ENCODE results near the gene EFS. TPM values are rescaled to one million over a fixed set of nuclear protein-coding genes. Genes with fewer than 3 reads are reported as not detected.

Gene EFS
- polyA plus RNA-seq, 1 donor (not counting 4 experiments of a cell fraction or from before 2014, with no cell fraction given), result 1.4 TPM

- Histone ChIP-seq H4K20me1 (ENCODE audit: control insufficient read depth, extremely low read depth, insufficient read depth, low read length) (no peaks in the 10 kb centered on the region), H3K4me3 (ENCODE audit: control insufficient read depth in 2 of 3, extremely low read depth in 1 of 3, insufficient read depth in 2 of 3, low read depth in 1 of 3, low read length in 3 of 3) (no peak overlapping the region), H3K4me1 (ENCODE audit: control insufficient read depth, extremely low read depth, insufficient read depth, low read length) (no peaks in the 10 kb centered on the region), H3K9me1 (ENCODE audit: control insufficient read depth, extremely low read depth, insufficient read depth, low read length) (no peaks in the 10 kb centered on the region), H3K27ac (ENCODE audit: control insufficient read depth, insufficient read depth, low read length) (no peak overlapping the region), H3K27me3 (ENCODE audit: control insufficient read depth, extremely low read depth, insufficient read depth, low read length) (peaks cover 7% of the 10 kb centered on the region), H3K36me3 (ENCODE audit: control insufficient read depth in 2 of 2, extremely low read depth in 1 of 2, insufficient read depth in 2 of 2, low read length in 2 of 2) (no peaks in the 10 kb centered on the region), H2AFZ (ENCODE audit: control insufficient read depth, low read length) (no peak overlapping the region), H3K4me2 (ENCODE audit: control insufficient read depth, extremely low read depth, insufficient read depth, low read depth, low read length) (no peak overlapping the region), H3K9ac (ENCODE audit: control insufficient read depth, extremely low read depth, insufficient read depth, low read length) (no peak overlapping the region), H3K79me2 (ENCODE audit: control insufficient read depth, insufficient read depth, low read length) (no peaks in the 10 kb centered on the region), H3K9me3 (ENCODE audit: control insufficient read depth, low read depth, low read length) (no peaks in the 10 kb centered on the region)
- TF ChIP-seq, protein P1, sequence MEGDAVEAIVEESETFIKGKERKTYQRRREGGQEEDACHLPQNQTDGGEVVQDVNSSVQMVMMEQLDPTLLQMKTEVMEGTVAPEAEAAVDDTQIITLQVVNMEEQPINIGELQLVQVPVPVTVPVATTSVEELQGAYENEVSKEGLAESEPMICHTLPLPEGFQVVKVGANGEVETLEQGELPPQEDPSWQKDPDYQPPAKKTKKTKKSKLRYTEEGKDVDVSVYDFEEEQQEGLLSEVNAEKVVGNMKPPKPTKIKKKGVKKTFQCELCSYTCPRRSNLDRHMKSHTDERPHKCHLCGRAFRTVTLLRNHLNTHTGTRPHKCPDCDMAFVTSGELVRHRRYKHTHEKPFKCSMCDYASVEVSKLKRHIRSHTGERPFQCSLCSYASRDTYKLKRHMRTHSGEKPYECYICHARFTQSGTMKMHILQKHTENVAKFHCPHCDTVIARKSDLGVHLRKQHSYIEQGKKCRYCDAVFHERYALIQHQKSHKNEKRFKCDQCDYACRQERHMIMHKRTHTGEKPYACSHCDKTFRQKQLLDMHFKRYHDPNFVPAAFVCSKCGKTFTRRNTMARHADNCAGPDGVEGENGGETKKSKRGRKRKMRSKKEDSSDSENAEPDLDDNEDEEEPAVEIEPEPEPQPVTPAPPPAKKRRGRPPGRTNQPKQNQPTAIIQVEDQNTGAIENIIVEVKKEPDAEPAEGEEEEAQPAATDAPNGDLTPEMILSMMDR (optimal IDR thresholded peaks at IDR 0.05 in 1 of 3, IDR thresholded peaks at IDR 0.05 in 1 of 3, conservative IDR thresholded peaks at IDR 0.05 in 1 of 3; ENCODE audit: extremely low read depth in 1 of 3, insufficient read depth in 2 of 3, low read length in 3 of 3), result no peak
- no peak for TF ChIP-seq EZH2 (IDR thresholded peaks at IDR 0.05; ENCODE audit: low read length)
- FAIRE-seq (no peak), DNase-seq (ENCODE audit: low read depth, low spot score) (no peak)
- dilution Hi-C loops (cut with MboI; ENCODE audit: extremely low pct_ligation_motif_present, low sequenced_read_pairs), result no loop called here
Observed at GRCh38 chr14:23382731-23383440, 17.9 kb upstream of the EFS start.

DNA sequence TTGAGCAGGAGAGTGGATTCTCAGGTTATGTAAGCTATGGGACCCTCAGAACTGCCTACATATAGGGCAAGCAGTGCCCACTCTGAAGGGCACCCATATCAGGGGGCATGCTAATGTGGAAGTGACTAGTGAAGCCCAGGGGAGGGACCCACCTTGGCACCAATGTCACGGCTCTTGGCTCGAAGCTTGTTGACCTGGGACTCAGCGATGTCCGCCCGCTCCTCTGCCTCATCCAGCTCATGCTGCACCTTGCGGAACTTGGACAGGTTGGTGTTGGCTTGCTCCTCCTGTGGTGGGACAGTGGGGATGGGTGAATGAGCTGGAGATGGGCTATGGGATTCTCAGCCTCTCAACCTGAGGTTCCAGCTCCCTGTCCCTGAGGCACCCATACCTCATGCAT lies 17.3 kb upstream of the EFS start:
- TF ChIP-seq EZH2 (IDR thresholded peaks at IDR 0.05; ENCODE audit: low read length), result no peak
- TF ChIP-seq, protein P1 (optimal IDR thresholded peaks at IDR 0.05 in 1 of 3, IDR thresholded peaks at IDR 0.05 in 1 of 3, conservative IDR thresholded peaks at IDR 0.05 in 1 of 3; ENCODE audit: extremely low read depth in 1 of 3, insufficient read depth in 2 of 3, low read length in 3 of 3), result no peak
- H3K27me3 ChIP-seq (ENCODE audit: control insufficient read depth, extremely low read depth, insufficient read depth, low read length), result peaks cover 7% of the 10 kb centered on the region
- H3K79me2 ChIP-seq (ENCODE audit: control insufficient read depth, insufficient read depth, low read length), result no peaks in the 10 kb centered on the region
- no peak overlapping the region for H3K27ac ChIP-seq (ENCODE audit: control insufficient read depth, insufficient read depth, low read length)
- no peak for DNase-seq (ENCODE audit: low read depth, low spot score)
- H3K9me1 ChIP-seq (ENCODE audit: control insufficient read depth, extremely low read depth, insufficient read depth, low read length), result no peaks in the 10 kb centered on the region
- FAIRE-seq, result no peak
- H3K36me3 ChIP-seq (ENCODE audit: control insufficient read depth in 2 of 2, extremely low read depth in 1 of 2, insufficient read depth in 2 of 2, low read length in 2 of 2), result no peaks in the 10 kb centered on the region
- H2AFZ ChIP-seq (ENCODE audit: control insufficient read depth, low read length), result no peak overlapping the region
- dilution Hi-C loops (cut with MboI; ENCODE audit: extremely low pct_ligation_motif_present, low sequenced_read_pairs), result no loop called here
- H3K9ac ChIP-seq (ENCODE audit: control insufficient read depth, extremely low read depth, insufficient read depth, low read length), result no peak overlapping the region
- H3K4me1 ChIP-seq (ENCODE audit: control insufficient read depth, extremely low read depth, insufficient read depth, low read length), result no peaks in the 10 kb centered on the region
- no peak overlapping the region for H3K4me2 ChIP-seq (ENCODE audit: control insufficient read depth, extremely low read depth, insufficient read depth, low read depth, low read length)
- H3K4me3 ChIP-seq (ENCODE audit: control insufficient read depth in 2 of 3, extremely low read depth in 1 of 3, insufficient read depth in 2 of 3, low read depth in 1 of 3, low read length in 3 of 3), result no peak overlapping the region
- no peaks in the 10 kb centered on the region for H4K20me1 ChIP-seq (ENCODE audit: control insufficient read depth, extremely low read depth, insufficient read depth, low read length)
- no peaks in the 10 kb centered on the region for H3K9me3 ChIP-seq (ENCODE audit: control insufficient read depth, low read depth, low read length)
